Stimulated activated CD4-positive, alpha-beta T cell treated with anti-CD3 and anti-CD28 coated beads, Interleukin-12 subunit alpha, Interleukin-12 subunit beta, amount 100 ng/mL, for 4 hours (primary cell): ENCODE measurements around the gene TRIM71.
"Not testable (repeated sequence)": the region's sequence is repeated elsewhere in the genome, so short reads cannot be mapped to it uniquely, and the experiment has no call there.

Experiments
- DNase-seq: peaks from one replicate; pipeline ENCODE4 v3.0.0-alpha.2; 2020

TRIM71 gene

GRCh38 chr3:32819551-32820348, 2.0 kb downstream of the TRIM71 start:
- no peak for DNase-seq

- DNase-seq, result no peak
Observed at GRCh38 chr3:32820430-32820829, 2.6 kb downstream of the TRIM71 start.

GRCh38 chr3:32820971-32821685, 3.3 kb downstream of the TRIM71 start:
- DNase-seq, result no peak

GRCh38 chr3:32821686-32822296, 4.0 kb downstream of the TRIM71 start:
- no peak for DNase-seq

- no peak for DNase-seq
Observed at GRCh38 chr3:32822609-32823498, 5.1 kb downstream of the TRIM71 start.

- DNase-seq, result not testable (repeated sequence)
Observed at GRCh38 chr3:32823641-32824184, 5.9 kb downstream of the TRIM71 start.

GRCh38 chr3:32825601-32826375, 8.0 kb downstream of the TRIM71 start:
- no peak for DNase-seq

GRCh38 chr3:32831062-32831461, 13.3 kb downstream of the TRIM71 start:
- no peak for DNase-seq

- DNase-seq, result no peak
Observed at GRCh38 chr3:32831791-32832190, 14.0 kb downstream of the TRIM71 start.

- DNase-seq, result no peak
Observed at GRCh38 chr3:32832193-32832592, 14.4 kb downstream of the TRIM71 start.

GRCh38 chr3:32835049-32835371, 17.2 kb downstream of the TRIM71 start:
- DNase-seq, result no peak

GRCh38 chr3:32835961-32836360, 18.2 kb downstream of the TRIM71 start:
- DNase-seq, result no peak

GRCh38 chr3:32836601-32837000, 18.8 kb downstream of the TRIM71 start:
- no peak for DNase-seq

GRCh38 chr3:32837366-32837765, 19.6 kb downstream of the TRIM71 start:
- no peak for DNase-seq

GRCh38 chr3:32837789-32838188, 20.0 kb downstream of the TRIM71 start:
- no peak for DNase-seq

GRCh38 chr3:32839714-32840085, 21.9 kb downstream of the TRIM71 start:
- no peak for DNase-seq

GRCh38 chr3:32840086-32840841, 22.5 kb downstream of the TRIM71 start:
- no peak for DNase-seq

- DNase-seq, result no peak
Observed at GRCh38 chr3:32841341-32841740, 23.5 kb downstream of the TRIM71 start.

GRCh38 chr3:32841867-32842470, 24.2 kb downstream of the TRIM71 start:
- no peak for DNase-seq

GRCh38 chr3:32842531-32842931, 24.7 kb downstream of the TRIM71 start:
- no peak for DNase-seq

- DNase-seq, result no peak
Observed at GRCh38 chr3:32842987-32843386, 25.2 kb downstream of the TRIM71 start.
